Osteoblast (primary cell): ENCODE measurements around the gene TM9SF3. TPM values are rescaled to one million over a fixed set of nuclear protein-coding genes. Genes with fewer than 3 reads are reported as not detected.

Experiments used
- DNase-seq: peaks from one replicate; pipeline ENCODE4 v3.0.0; 2011; ENCODE audit warnings: low spot score, mixed read lengths; ENCODE audit not compliant: insufficient read length; ENCODE audit errors: missing footprints
- H2AFZ ChIP-seq: 2 replicates; pipeline ENCODE4 v1.6.0; 2011; ENCODE audit warnings: mild to moderate bottlenecking, low read length
- H3K27ac ChIP-seq: 2 replicates; pipeline ENCODE4 v1.5.1; 2011; ENCODE audit warnings: mild to moderate bottlenecking, low read depth, low read length, moderate library complexity
- H3K27me3 ChIP-seq: 2 replicates; pipeline ENCODE4 v1.6.0; 2012; ENCODE audit warnings: mild to moderate bottlenecking, control low read depth, inconsistent platforms, low read length, moderate library complexity; ENCODE audit not compliant: insufficient read depth
- H3K36me3 ChIP-seq: 2 replicates; pipeline ENCODE4 v1.5.1; 2011; ENCODE audit warnings: mild to moderate bottlenecking, low read length, control low read depth, moderate library complexity; ENCODE audit not compliant: insufficient read depth
- H3K4me1 ChIP-seq: 2 replicates; pipeline ENCODE4 v1.5.1; 2011; ENCODE audit warnings: mild to moderate bottlenecking, low read length, control low read depth, moderate library complexity; ENCODE audit not compliant: insufficient read depth
- H3K4me2 ChIP-seq: 2 replicates; pipeline ENCODE4 v1.6.0; 2011; ENCODE audit warnings: mild to moderate bottlenecking, low read length; ENCODE audit not compliant: insufficient read depth
- H3K4me3 ChIP-seq: fragments of 200-600 bp; sonication (generic); 3 replicates; pipeline ENCODE4 v1.5.1; 2012; ENCODE audit warnings: mild to moderate bottlenecking, low read length, inconsistent platforms; ENCODE audit not compliant: insufficient read depth
- H3K79me2 ChIP-seq: 2 replicates; pipeline ENCODE4 v1.6.0; 2012; ENCODE audit warnings: mild to moderate bottlenecking, low read length, control low read depth, inconsistent platforms; ENCODE audit not compliant: insufficient read depth
- H3K9me3 ChIP-seq: 2 replicates; pipeline ENCODE4 v1.5.1; 2011; ENCODE audit warnings: low read depth, low read length, control low read depth
- H4K20me1 ChIP-seq: 2 replicates; pipeline ENCODE4 v1.6.0; 2012; ENCODE audit warnings: mild to moderate bottlenecking, low read length, control low read depth; ENCODE audit not compliant: insufficient read depth
- total RNA-seq: library from RNA; depleted of rRNA; stranded (reverse); fragments of >200 nt; gene quantifications from 2 replicates; pipeline ENCODE4 v1.2.3, GENCODE V29; 2012
- TF ChIP-seq, protein P1 (sequence below): IDR thresholded peaks from 2 replicates; pipeline ENCODE4 v1.5.1; 2011; ENCODE audit warnings: mild to moderate bottlenecking, low read depth, low read length, moderate library complexity; ENCODE audit errors: extremely low read depth

TM9SF3 gene
- total RNA-seq, 1 donor = 124 TPM

DNA sequence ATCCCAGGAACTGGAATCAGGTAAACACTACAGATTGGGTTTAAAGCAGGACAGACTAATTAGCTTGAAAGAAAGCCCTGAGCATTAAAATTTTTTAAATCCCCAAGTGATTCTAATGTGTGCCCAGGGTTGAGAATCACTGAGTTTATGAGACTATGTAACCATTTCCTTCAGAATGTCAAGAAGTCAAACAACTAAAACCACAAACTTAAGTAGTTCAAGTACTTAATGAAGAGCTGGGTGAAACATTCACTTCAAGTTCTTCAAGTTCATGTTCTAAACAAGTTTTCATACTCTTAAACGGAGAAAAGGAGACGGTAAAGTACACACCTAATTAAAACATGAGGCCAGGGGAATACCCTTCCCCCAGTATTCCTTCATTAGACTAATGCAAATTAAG, 44.9 kb downstream of the TM9SF3 start:
- peaks cover 4% of the 10 kb centered on the region for H4K20me1 ChIP-seq

DNA sequence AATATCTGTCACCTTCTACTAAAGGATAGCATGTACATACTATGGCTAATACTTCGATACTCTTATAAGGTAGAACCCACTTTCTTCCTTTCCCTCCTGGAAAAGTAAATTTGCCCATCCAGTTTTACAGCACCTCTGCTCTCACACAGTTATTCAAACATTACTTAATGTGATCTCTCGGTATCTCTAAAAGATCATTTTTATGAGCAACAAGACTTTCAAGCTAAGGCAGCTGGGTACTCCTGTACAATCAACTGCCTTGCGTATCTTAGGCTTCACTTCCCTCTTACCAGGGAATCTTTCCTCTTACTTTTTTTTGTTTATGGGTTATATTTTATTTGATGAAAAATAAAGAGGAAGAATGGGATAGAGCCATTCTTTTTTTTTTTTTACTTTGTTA, 46.6 kb downstream of the TM9SF3 start:
- H3K4me1 ChIP-seq = no peaks in the 10 kb centered on the region
- peaks cover 19% of the 10 kb centered on the region for H3K36me3 ChIP-seq
- no peaks in the 10 kb centered on the region for H3K9me3 ChIP-seq
- H3K79me2 ChIP-seq = peaks cover 57% of the 10 kb centered on the region
- no peak overlapping the region for H2AFZ ChIP-seq
- no peaks in the 10 kb centered on the region for H4K20me1 ChIP-seq
- H3K27me3 ChIP-seq = no peaks in the 10 kb centered on the region
- H3K4me3 ChIP-seq = no peak overlapping the region
- no peak for DNase-seq
- TF ChIP-seq, protein P1, sequence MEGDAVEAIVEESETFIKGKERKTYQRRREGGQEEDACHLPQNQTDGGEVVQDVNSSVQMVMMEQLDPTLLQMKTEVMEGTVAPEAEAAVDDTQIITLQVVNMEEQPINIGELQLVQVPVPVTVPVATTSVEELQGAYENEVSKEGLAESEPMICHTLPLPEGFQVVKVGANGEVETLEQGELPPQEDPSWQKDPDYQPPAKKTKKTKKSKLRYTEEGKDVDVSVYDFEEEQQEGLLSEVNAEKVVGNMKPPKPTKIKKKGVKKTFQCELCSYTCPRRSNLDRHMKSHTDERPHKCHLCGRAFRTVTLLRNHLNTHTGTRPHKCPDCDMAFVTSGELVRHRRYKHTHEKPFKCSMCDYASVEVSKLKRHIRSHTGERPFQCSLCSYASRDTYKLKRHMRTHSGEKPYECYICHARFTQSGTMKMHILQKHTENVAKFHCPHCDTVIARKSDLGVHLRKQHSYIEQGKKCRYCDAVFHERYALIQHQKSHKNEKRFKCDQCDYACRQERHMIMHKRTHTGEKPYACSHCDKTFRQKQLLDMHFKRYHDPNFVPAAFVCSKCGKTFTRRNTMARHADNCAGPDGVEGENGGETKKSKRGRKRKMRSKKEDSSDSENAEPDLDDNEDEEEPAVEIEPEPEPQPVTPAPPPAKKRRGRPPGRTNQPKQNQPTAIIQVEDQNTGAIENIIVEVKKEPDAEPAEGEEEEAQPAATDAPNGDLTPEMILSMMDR = no peak
- H3K27ac ChIP-seq = no peak overlapping the region
- H3K4me2 ChIP-seq = no peak overlapping the region

More for the DNA sequence above, 44.9 kb downstream of the TM9SF3 start:
- TF ChIP-seq, protein P1 = no peak
- Histone ChIP-seq H3K4me1 (no peaks in the 10 kb centered on the region), H3K27ac (no peak overlapping the region), H3K36me3 (peaks cover 30% of the 10 kb centered on the region), H3K9me3 (no peaks in the 10 kb centered on the region), H2AFZ (no peak overlapping the region), H3K4me3 (no peak overlapping the region), H3K79me2 (peaks cover 63% of the 10 kb centered on the region), H3K4me2 (no peak overlapping the region), H3K27me3 (no peaks in the 10 kb centered on the region)
- no peak for DNase-seq

DNA sequence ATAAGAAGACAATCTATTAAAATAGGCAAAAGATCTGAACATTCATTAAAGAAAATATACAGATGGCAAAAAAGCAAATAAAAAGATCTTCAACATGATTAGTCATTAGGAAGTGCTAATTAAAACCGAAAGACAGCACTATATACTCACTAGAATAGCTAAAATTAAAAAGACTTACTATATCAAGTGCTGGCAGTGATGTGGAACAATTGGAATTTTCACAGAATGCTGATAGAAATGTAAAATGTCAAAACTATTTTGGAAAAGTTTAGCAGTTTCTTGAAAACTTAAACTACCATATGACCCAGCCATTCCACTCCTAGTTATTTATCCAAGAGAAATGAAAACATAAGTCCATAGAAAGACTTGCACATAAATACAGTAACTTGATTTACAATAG, 48.1 kb downstream of the TM9SF3 start:
- Histone ChIP-seq H4K20me1 (no peaks in the 10 kb centered on the region), H3K36me3 (peaks cover 13% of the 10 kb centered on the region), H3K4me1 (no peaks in the 10 kb centered on the region), H3K27ac (no peak overlapping the region), H3K79me2 (peaks cover 68% of the 10 kb centered on the region), H3K4me3 (no peak overlapping the region), H3K9me3 (no peaks in the 10 kb centered on the region), H3K27me3 (no peaks in the 10 kb centered on the region), H2AFZ (no peak overlapping the region), H3K4me2 (no peak overlapping the region)
- no peak for DNase-seq
- TF ChIP-seq, protein P1 = no peak

DNA sequence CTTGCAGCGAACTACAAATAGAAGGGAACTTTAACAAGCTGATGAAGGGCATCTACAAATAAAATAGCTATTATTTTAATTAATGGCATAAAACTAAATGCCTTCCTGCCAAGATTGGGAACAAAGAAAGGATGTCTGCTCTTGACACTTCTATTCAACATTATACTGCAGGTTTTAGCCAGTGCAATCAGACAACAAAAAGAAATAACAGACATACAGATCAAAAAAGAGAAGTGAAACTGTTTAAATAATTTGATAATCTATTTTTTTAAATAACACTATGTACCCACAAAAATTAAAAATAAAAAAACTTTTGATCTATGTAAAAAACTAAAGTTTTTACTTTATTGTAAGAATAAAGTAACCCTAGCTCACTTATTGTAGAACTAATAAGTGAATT, 50.7 kb downstream of the TM9SF3 start:
- Histone ChIP-seq H3K79me2 (peaks cover 70% of the 10 kb centered on the region), H3K27me3 (no peaks in the 10 kb centered on the region), H3K9me3 (no peaks in the 10 kb centered on the region), H3K36me3 (peaks cover 14% of the 10 kb centered on the region), H3K4me2 (no peak overlapping the region), H4K20me1 (no peaks in the 10 kb centered on the region), H2AFZ (no peak overlapping the region), H3K4me1 (no peaks in the 10 kb centered on the region), H3K4me3 (no peak overlapping the region), H3K27ac (no peak overlapping the region)
- TF ChIP-seq, protein P1 = no peak
- DNase-seq = no peak
